DMS114 treated with DMSO at 0.1 percent for 48 hours (cell line): ENCODE measurements around the gene COL23A1.
"Not testable (repeated sequence)": the region's sequence is repeated elsewhere in the genome, so short reads cannot be mapped to it uniquely, and the experiment has no call there.

Source experiments
- DNase-seq: peaks from one replicate; lab custom pipeline; 2025; ENCODE audit not compliant: unreplicated experiment; lab: John Stamatoyannopoulos, UW

The COL23A1 gene

GRCh38 chr5:178511172-178511571 lies 79.0 kb downstream of the COL23A1 start:
- DNase-seq: no peak

GRCh38 chr5:178509491-178510057 lies 80.6 kb downstream of the COL23A1 start:
- no peak for DNase-seq

GRCh38 chr5:178507151-178507932 lies 82.9 kb downstream of the COL23A1 start:
- DNase-seq: no peak

- DNase-seq: no peak
Observed at GRCh38 chr5:178505639-178506407, 84.4 kb downstream of the COL23A1 start.

GRCh38 chr5:178504340-178504960 lies 85.7 kb downstream of the COL23A1 start:
- DNase-seq: no peak

GRCh38 chr5:178502401-178503100 lies 87.6 kb downstream of the COL23A1 start:
- DNase-seq: no peak

- no peak for DNase-seq
Observed at GRCh38 chr5:178499352-178499751, 90.8 kb downstream of the COL23A1 start.

GRCh38 chr5:178496642-178497041 lies 93.6 kb downstream of the COL23A1 start:
- DNase-seq: no peak

GRCh38 chr5:178496214-178496613 lies 94.0 kb downstream of the COL23A1 start:
- DNase-seq: no peak

- DNase-seq: no peak
Observed at GRCh38 chr5:178495706-178496105, 94.5 kb downstream of the COL23A1 start.

- no peak for DNase-seq
Observed at GRCh38 chr5:178492278-178492677, 97.9 kb downstream of the COL23A1 start.

GRCh38 chr5:178490935-178491652 lies 99.1 kb downstream of the COL23A1 start:
- DNase-seq: no peak

GRCh38 chr5:178489271-178489976 lies 100.8 kb downstream of the COL23A1 start:
- no peak for DNase-seq

- DNase-seq: no peak
Observed at GRCh38 chr5:178488696-178489095, 101.5 kb downstream of the COL23A1 start.

- DNase-seq: no peak
Observed at GRCh38 chr5:178487911-178488600, 102.1 kb downstream of the COL23A1 start.

- DNase-seq: not testable (repeated sequence)
Observed at GRCh38 chr5:178486878-178487512, 103.2 kb downstream of the COL23A1 start.

- no peak for DNase-seq
Observed at GRCh38 chr5:178486239-178486641, 104.0 kb downstream of the COL23A1 start.

GRCh38 chr5:178483620-178484019 lies 106.6 kb downstream of the COL23A1 start:
- no peak for DNase-seq

- no peak for DNase-seq
Observed at GRCh38 chr5:178479261-178479660, 110.9 kb downstream of the COL23A1 start.
